Left ventricle myocardium inferior (tissue), 1 donor: Measurements from ENCODE around the gene RASAL2. TPM values are rescaled to one million over a fixed set of nuclear protein-coding genes. Genes with fewer than 3 reads are reported as not detected.
"Not testable (repeated sequence)": the region's sequence is repeated elsewhere in the genome, so short reads cannot be mapped to it uniquely, and the experiment has no call there.

Experiments
- DNase-seq: peaks from one replicate; pipeline ENCODE4 v3.0.0-alpha.2; 2020
- H3K27ac ChIP-seq: fragments of 200-600 bp; replicated peaks from 2 replicates; pipeline ENCODE4 v1.8.0; 2021
- H3K27me3 ChIP-seq: fragments of 200-600 bp; 2 replicates; pipeline ENCODE4 v1.8.0; 2021; ENCODE audit warnings: low read depth
- H3K36me3 ChIP-seq: fragments of 200-600 bp; 2 replicates; pipeline ENCODE4 v1.8.0; 2021
- H3K4me1 ChIP-seq: fragments of 200-600 bp; 2 replicates; pipeline ENCODE4 v1.8.0; 2021
- H3K4me3 ChIP-seq: fragments of 200-600 bp; 2 replicates; pipeline ENCODE4 v1.8.0; 2021; ENCODE audit warnings: mild to moderate bottlenecking, moderate library complexity
- H3K9me3 ChIP-seq: fragments of 200-600 bp; replicated peaks from 2 replicates; pipeline ENCODE4 v1.8.0; 2021
- CTCF ChIP-seq: fragments of 200-600 bp; IDR thresholded peaks from 2 replicates; pipeline ENCODE4 v1.8.0; 2021; ENCODE audit warnings: antibody characterized with exemption, mild to moderate bottlenecking, borderline replicate concordance
- intact Hi-C: fragments of 100-400 bp; cut with micrococcal nuclease; formaldehyde crosslinking; loops from one replicate; pipeline ENCODE4 v1.11.0; 2022
- total RNA-seq: library from RNA; stranded (reverse); fragmentation: NEBNext Ultra II Directional; extraction: Animal tissue kit (Norgen Biotek cat#: 25700); gene quantifications from one replicate; pipeline ENCODE4 v1.2.1, GENCODE V29; 2021
- donor health status: DM: no; HTN: yes; CAD: no; lungs with severe emphysema.

The RASAL2 gene
- total RNA-seq, 1 donor from 2014 or later, result 28.3 TPM

- intact Hi-C loops, result no loop called here
- no peak for TF ChIP-seq CTCF
- Histone ChIP-seq H3K4me1 (no peaks in the 10 kb centered on the region), H3K27me3 (no peaks in the 10 kb centered on the region), H3K4me3 (no peak overlapping the region), H3K9me3 (no peaks in the 10 kb centered on the region), H3K27ac (no peak overlapping the region), H3K36me3 (no peaks in the 10 kb centered on the region)
- no peak for DNase-seq
Observed at GRCh38 chr1:178075333-178075732, 18.6 kb upstream of the RASAL2 start.

GRCh38 chr1:178076607-178077006, 17.3 kb upstream of the RASAL2 start:
- no peak overlapping the region for H3K27ac ChIP-seq
- TF ChIP-seq CTCF, result no peak
- H3K4me3 ChIP-seq, result no peak overlapping the region
- H3K4me1 ChIP-seq, result no peaks in the 10 kb centered on the region
- H3K9me3 ChIP-seq, result no peaks in the 10 kb centered on the region
- intact Hi-C loops, result no loop called here
- no peak for DNase-seq
- no peaks in the 10 kb centered on the region for H3K27me3 ChIP-seq
- H3K36me3 ChIP-seq, result no peaks in the 10 kb centered on the region

GRCh38 chr1:178077917-178078316, 16.0 kb upstream of the RASAL2 start:
- H3K27me3 ChIP-seq, result no peaks in the 10 kb centered on the region
- no peak overlapping the region for H3K4me3 ChIP-seq
- intact Hi-C loops, result no loop called here
- no peak for TF ChIP-seq CTCF
- H3K27ac ChIP-seq, result no peak overlapping the region
- H3K9me3 ChIP-seq, result no peaks in the 10 kb centered on the region
- no peaks in the 10 kb centered on the region for H3K36me3 ChIP-seq
- no peak for DNase-seq
- no peaks in the 10 kb centered on the region for H3K4me1 ChIP-seq

- Histone ChIP-seq H3K27ac (peak overlapping the region; percentile 54), H3K27me3 (no peaks in the 10 kb centered on the region), H3K36me3 (no peaks in the 10 kb centered on the region), H3K9me3 (no peaks in the 10 kb centered on the region), H3K4me1 (peaks cover 18% of the 10 kb centered on the region), H3K4me3 (no peak overlapping the region)
- intact Hi-C loops, result no loop called here
- no peak for TF ChIP-seq CTCF
- DNase-seq, result no peak
Observed at GRCh38 chr1:178086294-178086693, 7.6 kb upstream of the RASAL2 start.

- Histone ChIP-seq H3K4me3 (no peak overlapping the region), H3K27ac (peak overlapping the region; percentile 54), H3K4me1 (peaks cover 18% of the 10 kb centered on the region), H3K27me3 (no peaks in the 10 kb centered on the region), H3K36me3 (no peaks in the 10 kb centered on the region), H3K9me3 (no peaks in the 10 kb centered on the region)
- intact Hi-C loops, result no loop called here
- DNase-seq, result no peak
- TF ChIP-seq CTCF, result no peak
Observed at GRCh38 chr1:178086766-178087165, 7.1 kb upstream of the RASAL2 start.

- H3K27ac ChIP-seq, result no peak overlapping the region
- H3K36me3 ChIP-seq, result no peaks in the 10 kb centered on the region
- peaks cover 32% of the 10 kb centered on the region for H3K4me1 ChIP-seq
- no peak for TF ChIP-seq CTCF
- DNase-seq, result no peak
- H3K9me3 ChIP-seq, result no peaks in the 10 kb centered on the region
- no peaks in the 10 kb centered on the region for H3K27me3 ChIP-seq
- intact Hi-C loops, result no loop called here
- no peak overlapping the region for H3K4me3 ChIP-seq
Observed at GRCh38 chr1:178088651-178089050, 5.3 kb upstream of the RASAL2 start.

- not testable (repeated sequence) for DNase-seq, H3K27me3 ChIP-seq, H3K9me3 ChIP-seq, H3K36me3 ChIP-seq, H3K4me3 ChIP-seq, H3K27ac ChIP-seq
- H3K4me1 ChIP-seq, result peaks cover 48% of the 10 kb centered on the region
- intact Hi-C loops, result loop anchor here (10.0 kb wide), 1 partner anchor 57 kb away; no protein-coding TSS in a partner anchor
Observed at GRCh38 chr1:178091454-178091853, 2.5 kb upstream of the RASAL2 start.
